ENCODE data around the gene DOK6. TPM values are rescaled to one million over a fixed set of nuclear protein-coding genes. Genes with fewer than 3 reads are reported as not detected.

Gene DOK6
- total and polyA plus RNA-seq, 2 experiments from 2014 or later: 0.29 to 0.42 TPM

GRCh38 chr18:69734536-69734935 is 333.8 kb downstream of the DOK6 start:
- Histone ChIP-seq H3K36me3 (ENCODE audit: insufficient read depth) (no peaks in the 10 kb centered on the region), H3K27me3 (ENCODE audit: insufficient read depth) (no peaks in the 10 kb centered on the region), H3K4me1 (ENCODE audit: insufficient read depth) (peaks cover 14% of the 10 kb centered on the region), H3K4me2 (no peak overlapping the region), H2AFZ (no peak overlapping the region), H3K9me2 (ENCODE audit: insufficient read depth) (peaks cover 11% of the 10 kb centered on the region), H3F3A (replicated peaks; ENCODE audit: low read depth) (no peaks in the 10 kb centered on the region), H3K4me3 (no peak overlapping the region), H3K79me2 (replicated peaks; ENCODE audit: insufficient read depth) (no peaks in the 10 kb centered on the region), H4K20me1 (replicated peaks; ENCODE audit: insufficient read depth) (no peaks in the 10 kb centered on the region), H3K27ac (ENCODE audit: low read depth) (no peak overlapping the region)
- Mint-ChIP-seq H3K27ac (no peak overlapping the region), H3K36me3 (ENCODE audit: low read depth) (peaks cover 17% of the 10 kb centered on the region; the same call in 2 of the 3 replicates), H3K9me3 (peaks cover 16% of the 10 kb centered on the region; the same call in 2 of the 3 replicates), H3K27me3 (ENCODE audit: insufficient read depth, low read depth, poor library complexity) (peaks cover 3% of the 10 kb centered on the region), H3K4me1 (peaks cover 3% of the 10 kb centered on the region), H3K4me3 (no peak overlapping the region)
- TF ChIP-seq ZNF331 (CRISPR knock-in tag; IDR thresholded peaks at IDR 0.05; ENCODE audit: low read depth): no peak
- TF ChIP-seq STAT1 (IDR thresholded peaks at IDR 0.05; ENCODE audit: unreplicated experiment): no peak
- TF ChIP-seq EZH2 (IDR thresholded peaks at IDR 0.05; ENCODE audit: low read depth, unreplicated experiment): no peak
- no peak for TF ChIP-seq ZNF462 (CRISPR knock-in tag; IDR thresholded peaks at IDR 0.05)
- TF ChIP-seq JUNB (IDR thresholded peaks at IDR 0.05; ENCODE audit: unreplicated experiment): no peak
- no peak for TF ChIP-seq CREB1 (CRISPR knock-in tag; IDR thresholded peaks at IDR 0.05; ENCODE audit: low read depth)
- no peak for TF ChIP-seq EZH2phosphoT487 (IDR thresholded peaks at IDR 0.05; ENCODE audit: unreplicated experiment)
- no peak for TF ChIP-seq ETS1 (IDR thresholded peaks at IDR 0.05)
- TF ChIP-seq ZNF114 (CRISPR knock-in tag; IDR thresholded peaks at IDR 0.05): no peak
- TF ChIP-seq NANOG (IDR thresholded peaks at IDR 0.05; ENCODE audit: borderline replicate concordance): no peak
- no peak for TF ChIP-seq POLR2AphosphoS5 (IDR thresholded peaks at IDR 0.05; ENCODE audit: low read depth)
- no peak for TF ChIP-seq CTCF (conservative IDR thresholded peaks at IDR 0.05; ENCODE audit: low read depth in 2 of 2)
- TF ChIP-seq REST (IDR thresholded peaks at IDR 0.05; ENCODE audit: unreplicated experiment): no peak
- no peak for ATAC-seq
- DNase-seq (ENCODE audit: low spot score): no peak
